ENCODE results near the gene FGD4.

Gene FGD4

GRCh38 chr12:32460638-32461037 is 61.3 kb downstream of the FGD4 start:
- no peak for DNase-seq

GRCh38 chr12:32462908-32463307 is 63.5 kb downstream of the FGD4 start:
- no peak for DNase-seq

- no peak for DNase-seq
These were observed 66.8 kb downstream of the FGD4 start for GRCh38 chr12:32466187-32466586.

- no peak for DNase-seq
These were observed 67.8 kb downstream of the FGD4 start for GRCh38 chr12:32466986-32467711.

- DNase-seq, result no peak
These were observed 68.9 kb downstream of the FGD4 start for GRCh38 chr12:32467959-32468863.

GRCh38 chr12:32470936-32471470 is 71.6 kb downstream of the FGD4 start:
- DNase-seq, result no peak

GRCh38 chr12:32471591-32472001 is 72.2 kb downstream of the FGD4 start:
- no peak for DNase-seq

- DNase-seq, result no peak
These were observed 76.4 kb downstream of the FGD4 start for GRCh38 chr12:32475724-32476123.

- DNase-seq, result no peak
These were observed 77.1 kb downstream of the FGD4 start for GRCh38 chr12:32476446-32476845.

GRCh38 chr12:32477714-32478113 is 78.4 kb downstream of the FGD4 start:
- DNase-seq, result no peak

GRCh38 chr12:32478166-32478565 is 78.8 kb downstream of the FGD4 start:
- DNase-seq, result no peak

- no peak for DNase-seq
These were observed 79.7 kb downstream of the FGD4 start for GRCh38 chr12:32478858-32479725.

GRCh38 chr12:32482226-32482625 is 82.9 kb downstream of the FGD4 start:
- DNase-seq, result no peak

GRCh38 chr12:32483499-32483898 is 84.1 kb downstream of the FGD4 start:
- no peak for DNase-seq

GRCh38 chr12:32483993-32484392 is 84.6 kb downstream of the FGD4 start:
- DNase-seq, result no peak

- no peak for DNase-seq
These were observed 86.8 kb downstream of the FGD4 start for GRCh38 chr12:32486158-32486557.

GRCh38 chr12:32488132-32488531 is 88.8 kb downstream of the FGD4 start:
- DNase-seq, result no peak

GRCh38 chr12:32489070-32489469 is 89.7 kb downstream of the FGD4 start:
- DNase-seq, result no peak

- DNase-seq, result no peak
These were observed 91.4 kb downstream of the FGD4 start for GRCh38 chr12:32490801-32491200.

- DNase-seq, result no peak
These were observed 93.9 kb downstream of the FGD4 start for GRCh38 chr12:32493282-32493681.

- DNase-seq, result no peak
These were observed 95.3 kb downstream of the FGD4 start for GRCh38 chr12:32494656-32495055.

- DNase-seq, result no peak
These were observed 97.6 kb downstream of the FGD4 start for GRCh38 chr12:32496946-32497345.

- DNase-seq, result no peak
These were observed 98.5 kb downstream of the FGD4 start for GRCh38 chr12:32497864-32498263.
